Heart left ventricle (tissue), 16 donors: ENCODE results near the gene EMX1. TPM values are rescaled to one million over a fixed set of nuclear protein-coding genes. Genes with fewer than 3 reads are reported as not detected.

Experiments used
- ATAC-seq, 4 donors: fragments of 200-7000 bp; cut with Tn5 transposase; one replicate each; pipeline ENCODE4 v1.9.1; 2020 to 2022; ENCODE audit warnings: moderate library complexity in 4 of 4, mild to moderate bottlenecking in 3 of 4, moderate number of reproducible peaks in 1 of 4
- DNase-seq, 5 donors: peaks; one replicate each; pipeline ENCODE4 v3.0.0-alpha.2; 2020
- H3K27ac ChIP-seq, 12 donors: fragments of 200-600 bp; sonication (generic) in 4 of 12; one replicate each; pipeline versions ENCODE4 v1.5.0 to v1.8.0; 2016 to 2022; ENCODE audit warnings: mild to moderate bottlenecking in 2 of 12
- H3K27me3 ChIP-seq, 9 donors: fragments of 200-600 bp; sonication (generic) in 2 of 9; one replicate each; pipeline versions ENCODE4 v1.5.1 to v1.8.0; 2016 to 2022; ENCODE audit warnings: mild to moderate bottlenecking in 3 of 9
- H3K36me3 ChIP-seq, 9 donors: fragments of 200-600 bp; sonication (generic) in 2 of 9; one replicate each; pipeline versions ENCODE4 v1.5.0 to v1.8.0; 2018 to 2022; ENCODE audit warnings: mild to moderate bottlenecking in 2 of 9
- H3K4me1 ChIP-seq, 12 donors: fragments of 200-600 bp; sonication (generic) in 4 of 12; one replicate each; pipeline versions ENCODE4 v1.5.0 to v1.8.0; 2016 to 2022; ENCODE audit warnings: mild to moderate bottlenecking in 3 of 12
- H3K4me3 ChIP-seq, 12 donors: fragments of 200-600 bp; sonication (generic) in 4 of 12; one replicate each; pipeline versions ENCODE4 v1.5.0 to v1.8.0; 2017 to 2022; ENCODE audit warnings: mild to moderate bottlenecking in 9 of 12, moderate library complexity in 4 of 12
- H3K9me3 ChIP-seq, 12 donors: fragments of 200-600 bp; sonication (generic) in 4 of 12; one replicate each; pipeline versions ENCODE4 v1.5.0 to v1.8.0; 2016 to 2022; ENCODE audit warnings: mild to moderate bottlenecking in 1 of 12
- CTCF ChIP-seq, 12 donors: fragments of 200-600 bp; sonication (generic) in 4 of 12; IDR thresholded peaks; one replicate each; pipeline versions ENCODE4 v1.5.0 to v1.8.0; 2018 to 2022; ENCODE audit warnings: antibody characterized with exemption in 12 of 12, mild to moderate bottlenecking in 5 of 12
- POLR2A ChIP-seq, 2 donors: fragments of 450-650 bp; IDR thresholded peaks; one replicate each; pipeline ENCODE4 v1.6.1; 2017; ENCODE audit warnings: antibody characterized with exemption in 2 of 2, mild to moderate bottlenecking in 2 of 2, moderate library complexity in 2 of 2
- WGBS, 4 donors: extraction: QIAGEN DNeasy Blood & Tissue Kit in 2 of 4; methylation state at CpG; one replicate each; pipeline versions ENCODE4 v1.1.5 to v1.1.7; 2013 to 2018; 5-methylcytosine and 5-hydroxymethylcytosine counted together
- intact Hi-C, 10 donors: fragments of 100-400 bp; cut with DNase I; formaldehyde crosslinking; loops; one replicate each; pipeline versions ENCODE4 v1.11.1 to v1.14.2; 2022
- polyA plus RNA-seq, 2 donors: library from polyadenylated mRNA; stranded (reverse); fragments of 200-250 nt; gene quantifications; one replicate each; pipeline ENCODE4 v1.2.3, GENCODE V29; 2013
- total RNA-seq, 9 donors: library from RNA; depleted of rRNA in 2 of 9; stranded (reverse); fragments of >200 nt in 2 of 9; fragmentation: NEBNext Ultra II Directional in 3 of 9; extraction: Animal tissue kit (Norgen Biotek cat#: 25700) in 3 of 9; gene quantifications; one replicate each; pipeline versions ENCODE4 v1.1.0 to v1.2.4, GENCODE V29; 2016 to 2023
- donor health status: ischemic (EF 13 %, LVEDD 7.1; RV severe dilation, severe dysfunction).
- donor health status: healthy with polysubstance abuse.
- donor health status: DM: no; HTN: yes; CAD: no.
- donor health status: DM: no; HTN: no; CAD: no.
- donor health status: ischemic (EF 25% LVEDD 6.9; RV normal size, moderate dysfunction).
- donor health status: ischemic (EF 25% LVEDD 5.7; RV mildly dilated, moderate dysfunction).
- donor health status: healthy.
- donor health status: DM: yes; HTN: yes; CAD: no.
- donor health status: ischemic (EF 35%, LVEDD 5.7; RV mildly dilated, moderate dysfunction).
- donor health status: nonischemic (EF 11% LVEDD 7.7; RV severe dilation, severe dysfunction).
- donor health status: DM: yes; HTN: yes; CAD: no.
- donor health status: PGD.
- donor health status: ischemic (EF 29% LVEDD 5.4; RV normal size, mild dysfunction).
- donor health status: nonischemic (EF 23%, LVEDD 6.1; RV moderate dilation, normal function).

EMX1 gene
- total and polyA plus RNA-seq, 11 donors = not detected

DNA sequence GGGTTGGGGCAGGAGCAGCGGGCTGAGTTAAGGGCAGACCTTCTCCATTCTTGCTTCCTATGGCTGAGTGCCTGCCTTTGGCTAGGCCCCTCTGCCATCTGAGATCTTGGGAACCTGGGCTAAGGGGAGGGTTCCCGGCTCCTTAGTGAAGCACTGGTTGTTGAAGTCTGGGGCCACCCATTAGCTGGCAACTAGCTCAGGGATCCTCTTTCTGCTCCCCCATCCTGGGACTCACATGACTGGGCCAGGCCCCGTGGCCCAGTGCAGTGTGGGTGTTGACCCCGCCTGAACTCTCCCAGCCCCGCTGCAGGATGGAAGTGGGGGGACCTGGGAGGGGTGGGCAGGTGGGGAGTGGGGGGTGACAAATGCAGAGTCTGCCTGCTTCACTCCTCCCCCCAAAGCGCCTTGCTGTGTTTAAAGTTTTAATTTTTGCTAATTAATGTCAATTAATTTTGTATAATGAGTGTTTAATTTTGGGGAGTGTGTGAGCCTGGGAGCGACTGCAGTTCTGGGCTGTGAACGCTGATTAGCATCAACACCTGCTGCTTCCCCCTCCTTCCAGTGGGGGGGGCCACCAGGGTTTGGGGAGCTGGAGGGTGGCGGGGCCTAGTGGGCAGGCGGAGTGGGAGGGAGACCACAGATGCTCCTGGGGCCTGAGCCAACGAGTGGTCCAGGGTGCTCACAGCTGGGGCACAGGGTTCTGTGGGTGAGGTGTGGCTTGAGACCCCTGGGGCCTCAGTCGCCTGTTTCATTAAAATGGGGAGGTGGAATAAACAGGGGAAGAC, 55.2 kb downstream of the EMX1 start:
- no peak for TF ChIP-seq POLR2A (IDR thresholded peaks at IDR 0.05)
- TF ChIP-seq CTCF (IDR thresholded peaks at IDR 0.05) = no peak
- intact Hi-C loops = loop anchor here in 8 of 10 donors (1.0 to 10.0 kb wide), 4 partner anchors 75 to 80 kb away; no protein-coding TSS in a partner anchor
- Histone ChIP-seq H3K4me3 (no peak overlapping the region), H3K27ac (no peak overlapping the region), H3K27me3 (no peaks in the 10 kb centered on the region), H3K9me3 (no peaks in the 10 kb centered on the region), H3K36me3 (peaks cover 0 to 9% (median 0%) of the 10 kb centered on the region in 9 donors), H3K4me1 (peaks cover 0 to 7% (median 0%) of the 10 kb centered on the region in 12 donors)
- ATAC-seq (peak in 1 of 4 donors; percentile 13), DNase-seq (peak in 2 of 5 donors; percentile 11 to 36)
- 85 to 89% (median 87%) methylated on average over 10 to 12 of the region's 12 CpGs for whole genome bisulfite sequencing, 4 donors

GRCh38 chr2:72973137-72973535, 55.8 kb downstream of the EMX1 start:
- H3K4me3 ChIP-seq = no peak overlapping the region
- H3K9me3 ChIP-seq = no peaks in the 10 kb centered on the region
- intact Hi-C loops = loop anchor here in 8 of 10 donors (1.0 to 10.0 kb wide), 4 partner anchors 76 to 81 kb away; no protein-coding TSS in a partner anchor
- H3K36me3 ChIP-seq = peaks cover 0 to 9% (median 0%) of the 10 kb centered on the region in 9 donors
- 88 to 94% (median 93%) methylated on average over 8 of the region's 8 CpGs for WGBS, 4 donors
- peaks cover 0 to 7% (median 0%) of the 10 kb centered on the region in 12 donors for H3K4me1 ChIP-seq
- no peaks in the 10 kb centered on the region for H3K27me3 ChIP-seq
- DNase-seq = peak in 1 of 5 donors; percentile 9
- no peak for ATAC-seq
- no peak for TF ChIP-seq CTCF (IDR thresholded peaks at IDR 0.05)
- no peak for TF ChIP-seq POLR2A (IDR thresholded peaks at IDR 0.05)
- H3K27ac ChIP-seq = no peak overlapping the region

DNA sequence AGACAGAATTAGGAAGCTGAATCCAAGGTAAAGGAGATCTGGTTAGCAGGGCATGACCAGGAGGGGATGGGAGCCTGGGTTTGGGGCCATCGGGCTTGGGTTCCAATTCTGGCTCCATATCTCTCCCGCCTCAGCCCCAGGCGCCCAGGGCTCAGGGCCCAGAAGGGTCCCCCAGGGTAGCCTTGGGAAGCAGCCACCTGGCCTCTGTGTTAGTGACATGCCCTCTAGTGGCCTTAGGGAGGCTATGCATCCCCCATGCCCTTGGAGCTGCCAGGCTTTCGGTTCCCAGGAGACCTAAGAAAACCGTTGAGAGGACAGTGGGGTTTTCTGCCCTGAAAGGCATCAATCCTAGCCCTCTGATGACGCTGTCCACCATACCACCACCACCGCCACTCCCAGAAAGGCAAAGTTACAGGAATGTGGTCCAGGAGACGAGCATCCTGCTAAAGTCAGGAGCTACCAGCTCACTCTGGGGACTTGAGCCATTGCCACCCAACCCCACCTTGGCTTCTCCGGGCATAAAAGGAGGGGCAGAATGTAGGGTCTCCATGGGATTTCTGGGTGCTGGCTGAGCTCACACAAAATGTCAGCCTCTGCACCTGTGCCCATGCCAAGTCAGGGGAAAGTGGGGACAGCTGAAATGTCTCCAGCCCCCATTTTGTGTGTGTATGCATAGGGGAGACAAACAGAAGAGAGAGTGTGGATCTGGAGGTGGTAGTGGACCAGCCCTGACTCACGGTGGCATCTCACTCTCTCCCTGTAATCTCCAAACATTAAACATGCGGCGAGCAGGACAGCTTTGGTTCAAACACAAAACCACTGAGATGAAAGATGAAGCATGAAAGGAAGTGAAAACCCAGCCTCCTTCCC, 56.5 kb downstream of the EMX1 start:
- TF ChIP-seq POLR2A (IDR thresholded peaks at IDR 0.05) = no peak
- peak; percentile 56 to 78 (median 72) for TF ChIP-seq CTCF (IDR thresholded peaks at IDR 0.05)
- peaks cover 0 to 7% (median 0%) of the 10 kb centered on the region in 12 donors for H3K4me1 ChIP-seq
- H3K27me3 ChIP-seq = no peaks in the 10 kb centered on the region
- peaks cover 0 to 9% (median 0%) of the 10 kb centered on the region in 9 donors for H3K36me3 ChIP-seq
- H3K27ac ChIP-seq = no peak overlapping the region
- ATAC-seq (peak; percentile 46 to 86 (median 82)), DNase-seq (peak in 3 of 5 donors; percentile 35 to 50 (median 47))
- intact Hi-C loops = loop anchor here in 9 of 10 donors (1.0 to 10.0 kb wide), 5 partner anchors 76 to 82 kb away; no protein-coding TSS in a partner anchor
- H3K9me3 ChIP-seq = no peaks in the 10 kb centered on the region
- 59 to 88% (median 65%) methylated on average over 6 to 12 of the region's 12 CpGs for WGBS, 4 donors
- no peak overlapping the region for H3K4me3 ChIP-seq
